Lower leg skin (tissue), 4 donors: Measurements from ENCODE around the gene OR52E4. TPM values are rescaled to one million over a fixed set of nuclear protein-coding genes. Genes with fewer than 3 reads are reported as not detected.

Experiments
- DNase-seq, 2 donors: peaks; one replicate each; pipeline ENCODE4 v3.0.0-alpha.2; 2019; ENCODE audit warnings: low spot score in 2 of 2
- H3K4me3 ChIP-seq: fragments of 200-600 bp; sonication (generic); 2 replicates; pipeline ENCODE4 v1.5.1; 2017; ENCODE audit warnings: mild to moderate bottlenecking, low read depth; ENCODE audit not compliant: poor library complexity, severe bottlenecking
- POLR2A ChIP-seq, 2 donors: fragments of 450-650 bp; IDR thresholded peaks; one replicate each; pipeline ENCODE4 v1.6.1; 2016 to 2017; ENCODE audit warnings: antibody characterized with exemption in 2 of 2, mild to moderate bottlenecking in 1 of 2, moderate library complexity in 1 of 2
- WGBS, 2 donors: methylation state at CpG; one replicate each; pipeline ENCODE4 v1.1.5; 2018; 5-methylcytosine and 5-hydroxymethylcytosine counted together
- intact Hi-C: fragments of 100-400 bp; cut with DNase I; formaldehyde crosslinking; loops from one replicate; pipeline ENCODE4 v1.15.0; 2023; ENCODE audit warnings: low total_unique reads
- total RNA-seq, 4 donors: library from RNA; depleted of rRNA; stranded (reverse); fragments of >200 nt; gene quantifications; one replicate each; pipeline ENCODE4 v1.1.0, GENCODE V29; 2016
- TF ChIP-seq, protein P1 (sequence below), 3 donors: fragments of 450-650 bp; IDR thresholded peaks; one replicate each; pipeline ENCODE4 v1.5.1; 2016; ENCODE audit warnings: antibody characterized with exemption in 3 of 3, mild to moderate bottlenecking in 3 of 3, moderate library complexity in 2 of 3

Gene OR52E4
- total RNA-seq, 4 donors from 2014 or later = not detected

- WGBS, 2 donors = 90 to 95% methylated on average over 17 to 19 of the region's 19 CpGs
- H3K4me3 ChIP-seq = no peak overlapping the region
- no peak for TF ChIP-seq POLR2A (IDR thresholded peaks at IDR 0.05)
- TF ChIP-seq, protein P1, sequence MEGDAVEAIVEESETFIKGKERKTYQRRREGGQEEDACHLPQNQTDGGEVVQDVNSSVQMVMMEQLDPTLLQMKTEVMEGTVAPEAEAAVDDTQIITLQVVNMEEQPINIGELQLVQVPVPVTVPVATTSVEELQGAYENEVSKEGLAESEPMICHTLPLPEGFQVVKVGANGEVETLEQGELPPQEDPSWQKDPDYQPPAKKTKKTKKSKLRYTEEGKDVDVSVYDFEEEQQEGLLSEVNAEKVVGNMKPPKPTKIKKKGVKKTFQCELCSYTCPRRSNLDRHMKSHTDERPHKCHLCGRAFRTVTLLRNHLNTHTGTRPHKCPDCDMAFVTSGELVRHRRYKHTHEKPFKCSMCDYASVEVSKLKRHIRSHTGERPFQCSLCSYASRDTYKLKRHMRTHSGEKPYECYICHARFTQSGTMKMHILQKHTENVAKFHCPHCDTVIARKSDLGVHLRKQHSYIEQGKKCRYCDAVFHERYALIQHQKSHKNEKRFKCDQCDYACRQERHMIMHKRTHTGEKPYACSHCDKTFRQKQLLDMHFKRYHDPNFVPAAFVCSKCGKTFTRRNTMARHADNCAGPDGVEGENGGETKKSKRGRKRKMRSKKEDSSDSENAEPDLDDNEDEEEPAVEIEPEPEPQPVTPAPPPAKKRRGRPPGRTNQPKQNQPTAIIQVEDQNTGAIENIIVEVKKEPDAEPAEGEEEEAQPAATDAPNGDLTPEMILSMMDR (IDR thresholded peaks at IDR 0.05) = no peak
- intact Hi-C loops = no loop called here
- no peak for DNase-seq
These were observed 50.2 kb downstream of the OR52E4 start for GRCh38 chr11:5930614-5931013.

DNA sequence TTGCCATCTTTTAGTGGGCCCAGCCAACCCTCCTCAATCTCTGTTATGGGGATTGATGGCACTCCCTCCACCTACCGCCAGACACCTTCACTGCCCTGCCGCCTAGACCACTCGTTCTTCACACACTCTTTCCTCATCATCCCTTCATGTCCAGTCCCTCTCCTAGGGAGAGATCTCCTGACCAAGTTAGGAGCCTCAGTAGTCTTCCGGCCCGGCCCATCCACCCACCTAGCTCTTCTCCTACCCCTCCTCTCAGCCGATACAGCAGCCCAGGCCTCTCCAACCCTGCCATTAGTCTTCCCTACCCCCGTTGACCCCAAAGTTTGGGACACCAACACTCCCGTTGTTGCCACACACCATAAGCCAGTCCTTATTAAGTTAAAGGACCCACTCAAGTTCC, 50.6 kb downstream of the OR52E4 start:
- H3K4me3 ChIP-seq = no peak overlapping the region
- no peak for DNase-seq
- TF ChIP-seq, protein P1 (IDR thresholded peaks at IDR 0.05) = no peak
- no peak for TF ChIP-seq POLR2A (IDR thresholded peaks at IDR 0.05)
- WGBS, 2 donors = 93 to 94% methylated on average over 8 of the region's 8 CpGs
- intact Hi-C loops = no loop called here

DNA sequence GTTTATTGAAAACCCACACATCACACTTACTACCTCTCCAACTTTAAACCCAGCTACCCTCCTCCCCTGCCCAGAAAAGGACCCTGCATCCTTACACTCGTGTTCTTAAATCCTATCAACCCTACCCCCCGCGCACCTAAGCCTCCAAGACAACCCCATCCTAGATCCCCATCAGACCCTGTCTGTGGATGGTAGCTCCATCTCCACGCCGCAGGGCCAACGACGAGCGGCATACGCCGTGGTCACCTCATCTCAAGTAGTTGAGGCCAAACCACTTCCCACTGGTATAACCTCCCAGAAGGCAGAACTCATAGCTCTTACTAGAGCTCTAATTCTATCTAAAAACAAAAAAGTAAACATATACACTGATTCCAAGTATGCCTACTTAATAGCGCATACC, 52.2 kb downstream of the OR52E4 start:
- intact Hi-C loops = no loop called here
- 95 to 98% methylated on average over 11 of the region's 11 CpGs for WGBS, 2 donors
- TF ChIP-seq POLR2A (IDR thresholded peaks at IDR 0.05) = no peak
- TF ChIP-seq, protein P1 (IDR thresholded peaks at IDR 0.05) = no peak
- H3K4me3 ChIP-seq = no peak overlapping the region
- DNase-seq = no peak

DNA sequence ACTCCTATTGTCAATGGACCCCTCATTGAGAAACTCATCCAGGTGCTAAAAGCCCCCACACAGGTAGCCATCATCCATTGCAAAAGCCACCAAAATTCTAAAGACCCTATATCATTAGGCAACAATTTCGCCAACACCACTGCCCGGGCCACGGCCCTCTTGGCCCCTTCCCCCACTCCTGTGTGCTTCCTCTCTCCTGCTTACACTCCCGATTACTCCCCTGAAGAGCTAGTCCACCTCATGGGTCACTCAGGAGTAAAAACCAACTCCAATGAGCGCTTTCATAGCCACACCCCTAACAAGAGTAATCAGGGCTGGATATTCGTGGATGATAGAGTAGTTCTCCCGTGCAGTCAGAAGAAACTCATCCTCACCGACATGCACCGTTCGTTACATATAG, 52.7 kb downstream of the OR52E4 start:
- no peak overlapping the region for H3K4me3 ChIP-seq
- DNase-seq = no peak
- intact Hi-C loops = no loop called here
- TF ChIP-seq, protein P1 (IDR thresholded peaks at IDR 0.05) = no peak
- TF ChIP-seq POLR2A (IDR thresholded peaks at IDR 0.05) = no peak
- 84 to 90% methylated on average over 10 of the region's 10 CpGs for WGBS, 2 donors

Other genes starting within 250 kb of the OR52E4 start
- 10 to 100 TPM in 2 of 4 donors, 1 to 10 TPM in 2; 8.3 to 16.1 (median 10.8) TPM for gene TRIM5, start 195.6 kb upstream of the OR52E4 start, total RNA-seq
- gene TRIM22, start 190.8 kb upstream of the OR52E4 start, total RNA-seq = 10 to 100 TPM in 2 of 4 donors, 1 to 10 TPM in 2; 5.9 to 12.5 (median 9.2) TPM
- gene OR56B1, start 144.2 kb upstream of the OR52E4 start, total RNA-seq = under 1 TPM in 1 of 4 donors, not detected in 3; 0.29 TPM
- gene OR52N4, start 126.4 kb upstream of the OR52E4 start, total RNA-seq = not detected
- gene OR52N5, start 97.3 kb upstream of the OR52E4 start, total RNA-seq = not detected
- not detected for gene OR52N1, start 89.4 kb upstream of the OR52E4 start, total RNA-seq
- gene OR52N2, start 71.7 kb upstream of the OR52E4 start, total RNA-seq = not detected
- gene OR52E6, start 38.7 kb upstream of the OR52E4 start, total RNA-seq = not detected
- not detected for gene OR52E8, start 22.9 kb upstream of the OR52E4 start, total RNA-seq
- gene OR52E5, start 12.6 kb downstream of the OR52E4 start, total RNA-seq = not detected
- gene OR56A3, start 61.6 kb downstream of the OR52E4 start, total RNA-seq = not detected
- under 1 TPM in 1 of 4 donors, not detected in 3; 0.84 TPM for gene OR56A5, start 87.9 kb downstream of the OR52E4 start, total RNA-seq
- gene OR52L1, start 106.4 kb downstream of the OR52E4 start, total RNA-seq = under 1 TPM in 1 of 4 donors, not detected in 3; 0.57 TPM
- gene OR56A4, start 126.3 kb downstream of the OR52E4 start, total RNA-seq = under 1 TPM in 2 of 4 donors, not detected in 2; 0.08 to 0.11 TPM
- gene OR56A1, start 150.1 kb downstream of the OR52E4 start, total RNA-seq = under 1 TPM in 3 of 4 donors, not detected in 1; 0.10 to 0.19 (median 0.12) TPM
- not detected for gene OR56B4, start 227.1 kb downstream of the OR52E4 start, total RNA-seq